Measurements from ENCODE around the gene KCTD13. TPM values are rescaled to one million over a fixed set of nuclear protein-coding genes. Genes with fewer than 3 reads are reported as not detected.

KCTD13 gene
- total RNA-seq, 1 donor from 2014 or later = 31.4 TPM

- DNase-seq (ENCODE audit: low spot score, unreplicated experiment) = no peak
- Mint-ChIP-seq H3K27ac (no peak overlapping the region), H3K36me3 (ENCODE audit: insufficient read depth) (peaks cover 4% of the 10 kb centered on the region), H3K4me1 (ENCODE audit: low read depth) (no peaks in the 10 kb centered on the region), H3K27me3 (no peaks in the 10 kb centered on the region), H3K9me3 (ENCODE audit: low read depth) (no peaks in the 10 kb centered on the region), H3K4me3 (ENCODE audit: low read depth) (no peak overlapping the region)
- TF ChIP-seq CTCF (IDR thresholded peaks at IDR 0.05; ENCODE audit: unreplicated experiment) = no peak
Measured at GRCh38 chr16:29909391-29909790, 16.6 kb downstream of the KCTD13 start.

- H3K4me1 Mint-ChIP-seq (ENCODE audit: low read depth) = no peaks in the 10 kb centered on the region
- no peak for TF ChIP-seq CTCF (IDR thresholded peaks at IDR 0.05; ENCODE audit: unreplicated experiment)
- no peaks in the 10 kb centered on the region for H3K9me3 Mint-ChIP-seq (ENCODE audit: low read depth)
- H3K27ac Mint-ChIP-seq = no peak overlapping the region
- no peak for DNase-seq (ENCODE audit: low spot score, unreplicated experiment)
- no peak overlapping the region for H3K4me3 Mint-ChIP-seq (ENCODE audit: low read depth)
- H3K27me3 Mint-ChIP-seq = peaks cover under 1% of the 10 kb centered on the region
- H3K36me3 Mint-ChIP-seq (ENCODE audit: insufficient read depth) = peaks cover 4% of the 10 kb centered on the region
Measured at GRCh38 chr16:29908719-29909220, 17.3 kb downstream of the KCTD13 start.

GRCh38 chr16:29907973-29908372 is 18.1 kb downstream of the KCTD13 start:
- no peak for TF ChIP-seq CTCF (IDR thresholded peaks at IDR 0.05; ENCODE audit: unreplicated experiment)
- no peak overlapping the region for H3K27ac Mint-ChIP-seq
- peaks cover 2% of the 10 kb centered on the region for H3K36me3 Mint-ChIP-seq (ENCODE audit: insufficient read depth)
- H3K4me3 Mint-ChIP-seq (ENCODE audit: low read depth) = no peak overlapping the region
- no peaks in the 10 kb centered on the region for H3K4me1 Mint-ChIP-seq (ENCODE audit: low read depth)
- peaks cover 5% of the 10 kb centered on the region for H3K27me3 Mint-ChIP-seq
- DNase-seq (ENCODE audit: low spot score, unreplicated experiment) = no peak
- no peaks in the 10 kb centered on the region for H3K9me3 Mint-ChIP-seq (ENCODE audit: low read depth)

GRCh38 chr16:29906520-29907244 is 19.3 kb downstream of the KCTD13 start:
- Mint-ChIP-seq H3K4me1 (ENCODE audit: low read depth) (no peaks in the 10 kb centered on the region), H3K9me3 (ENCODE audit: low read depth) (no peaks in the 10 kb centered on the region), H3K27me3 (peaks cover 10% of the 10 kb centered on the region), H3K36me3 (ENCODE audit: insufficient read depth) (no peaks in the 10 kb centered on the region), H3K4me3 (ENCODE audit: low read depth) (no peak overlapping the region), H3K27ac (no peak overlapping the region)
- no peak for DNase-seq (ENCODE audit: low spot score, unreplicated experiment)
- no peak for TF ChIP-seq CTCF (IDR thresholded peaks at IDR 0.05; ENCODE audit: unreplicated experiment)

GRCh38 chr16:29905668-29906067 is 20.4 kb downstream of the KCTD13 start:
- no peak for TF ChIP-seq CTCF (IDR thresholded peaks at IDR 0.05; ENCODE audit: unreplicated experiment)
- H3K4me3 Mint-ChIP-seq (ENCODE audit: low read depth) = no peak overlapping the region
- H3K36me3 Mint-ChIP-seq (ENCODE audit: insufficient read depth) = no peaks in the 10 kb centered on the region

More at GRCh38 chr16:29905668-29906067, 20.4 kb downstream of the KCTD13 start:
- H3K4me1 Mint-ChIP-seq (ENCODE audit: low read depth) = peaks cover under 1% of the 10 kb centered on the region
- H3K9me3 Mint-ChIP-seq (ENCODE audit: low read depth) = no peaks in the 10 kb centered on the region
- DNase-seq (ENCODE audit: low spot score, unreplicated experiment) = no peak
- H3K27me3 Mint-ChIP-seq = peaks cover 13% of the 10 kb centered on the region
- H3K27ac Mint-ChIP-seq = no peak overlapping the region

Measured in progenitor cell of endocrine pancreas (in vitro differentiated cells).